Activated CD4-positive, CD25-positive, alpha-beta regulatory T cell treated with anti-CD3 and anti-CD28 coated beads, Interleukin-2, amount 50 U/mL, for 72 hours (primary cell): ENCODE data around the gene ATRX.
"Not testable (repeated sequence)": the region's sequence is repeated elsewhere in the genome, so short reads cannot be mapped to it uniquely, and the experiment has no call there.

Source experiments
- DNase-seq: peaks from one replicate; pipeline ENCODE4 v3.0.0; 2021

ATRX gene

GRCh38 chrX:77785486-77786364, at the start of gene ATRX:
Gene ATRX (minus strand): TSS chrX:77786216. CDS start chrX:77786001, 215 bp downstream.
- DNase-seq, result peak; percentile 70

GRCh38 chrX:77831544-77831943, 45.5 kb upstream of the ATRX start:
- DNase-seq, result not testable (repeated sequence)

GRCh38 chrX:77821989-77822388, 36.0 kb upstream of the ATRX start:
- DNase-seq, result not testable (repeated sequence)

GRCh38 chrX:77820091-77820727, 34.2 kb upstream of the ATRX start:
- DNase-seq, result no peak

- DNase-seq, result no peak
Observed at GRCh38 chrX:77814210-77814609, 28.2 kb upstream of the ATRX start.

- no peak for DNase-seq
Observed at GRCh38 chrX:77802201-77802600, 16.2 kb upstream of the ATRX start.

- no peak for DNase-seq
Observed at GRCh38 chrX:77795124-77795523, 9.1 kb upstream of the ATRX start.

- no peak for DNase-seq
Observed at GRCh38 chrX:77793946-77794345, 7.9 kb upstream of the ATRX start.

GRCh38 chrX:77788050-77788449, 2.0 kb upstream of the ATRX start:
- no peak for DNase-seq

- no peak for DNase-seq
Observed at GRCh38 chrX:77786365-77786680, 307 bp upstream of the ATRX start.

- DNase-seq, result no peak
Observed at GRCh38 chrX:77779695-77780094, 6.3 kb downstream of the ATRX start.

- DNase-seq, result no peak
Observed at GRCh38 chrX:77776659-77777058, 9.4 kb downstream of the ATRX start.

- no peak for DNase-seq
Observed at GRCh38 chrX:77771601-77772000, 14.4 kb downstream of the ATRX start.

- no peak for DNase-seq
Observed at GRCh38 chrX:77768787-77769186, 17.2 kb downstream of the ATRX start.

GRCh38 chrX:77766212-77766611, 19.8 kb downstream of the ATRX start:
- not testable (repeated sequence) for DNase-seq

- no peak for DNase-seq
Observed at GRCh38 chrX:77755561-77755960, 30.5 kb downstream of the ATRX start.

GRCh38 chrX:77753942-77754341, 32.1 kb downstream of the ATRX start:
- not testable (repeated sequence) for DNase-seq

GRCh38 chrX:77749695-77750094, 36.3 kb downstream of the ATRX start:
- DNase-seq, result no peak

GRCh38 chrX:77743720-77744119, 42.3 kb downstream of the ATRX start:
- no peak for DNase-seq

- DNase-seq, result no peak
Observed at GRCh38 chrX:77742788-77743476, 43.1 kb downstream of the ATRX start.

- no peak for DNase-seq
Observed at GRCh38 chrX:77740376-77740905, 45.6 kb downstream of the ATRX start.

- DNase-seq, result no peak
Observed at GRCh38 chrX:77733342-77733741, 52.7 kb downstream of the ATRX start.

GRCh38 chrX:77731821-77732419, 54.1 kb downstream of the ATRX start:
- DNase-seq, result no peak
